ACC112 (cell line): ENCODE data around the gene KLHL1.

Experiments
- H2AFZ ChIP-seq: fragments of 200-600 bp; sonication (generic); one replicate; pipeline ENCODE4 v1.6.0; 2017; ENCODE audit warnings: antibody characterized with exemption, low read length; ENCODE audit not compliant: unreplicated experiment
- H3K27ac ChIP-seq: fragments of 200-600 bp; sonication (generic); 2 replicates; pipeline ENCODE4 v1.5.1; 2014; ENCODE audit warnings: low read depth, mild to moderate bottlenecking, antibody characterized with exemption, low read length, moderate library complexity
- H3K27me3 ChIP-seq: fragments of 200-600 bp; sonication (generic); 2 replicates; pipeline ENCODE4 v1.6.1; 2014; ENCODE audit warnings: mild to moderate bottlenecking, antibody characterized with exemption, low read length, moderate library complexity, mixed read lengths; ENCODE audit not compliant: insufficient read depth
- H3K36me3 ChIP-seq: fragments of 200-600 bp; sonication (generic); 2 replicates; pipeline ENCODE4 v1.6.1; 2016; ENCODE audit warnings: mild to moderate bottlenecking, antibody characterized with exemption, low read length, moderate library complexity, mixed read lengths; ENCODE audit not compliant: insufficient read depth
- H3K4me1 ChIP-seq: fragments of 200-600 bp; sonication (generic); one replicate; pipeline ENCODE4 v1.6.1; 2016; ENCODE audit warnings: low read length, mixed read lengths; ENCODE audit not compliant: insufficient read depth, unreplicated experiment, control insufficient read depth
- H3K4me3 ChIP-seq: fragments of 200-600 bp; sonication (generic); 2 replicates; pipeline ENCODE4 v1.5.1; 2014; ENCODE audit warnings: mild to moderate bottlenecking, low read depth, low read length
- H3K79me2 ChIP-seq: fragments of 200-600 bp; sonication (generic); one replicate; pipeline ENCODE4 v1.6.0; 2016; ENCODE audit warnings: low read length; ENCODE audit not compliant: control insufficient read depth, unreplicated experiment, insufficient read depth

The KLHL1 gene

GRCh38 chr13:69720278-69720983 is 387.8 kb downstream of the KLHL1 start:
- Histone ChIP-seq H3K4me3 (no peak overlapping the region), H3K79me2 (no peaks in the 10 kb centered on the region), H3K27ac (no peak overlapping the region), H3K4me1 (no peaks in the 10 kb centered on the region), H3K36me3 (no peaks in the 10 kb centered on the region), H3K27me3 (no peaks in the 10 kb centered on the region), H2AFZ (no peak overlapping the region)

GRCh38 chr13:69706807-69707206 is 401.4 kb downstream of the KLHL1 start:
- Histone ChIP-seq H3K4me1 (no peaks in the 10 kb centered on the region), H3K27me3 (no peaks in the 10 kb centered on the region), H3K36me3 (no peaks in the 10 kb centered on the region), H3K27ac (no peak overlapping the region), H3K4me3 (no peak overlapping the region), H3K79me2 (no peaks in the 10 kb centered on the region), H2AFZ (no peak overlapping the region)

- Histone ChIP-seq H3K4me1 (no peaks in the 10 kb centered on the region), H3K4me3 (no peak overlapping the region), H3K79me2 (no peaks in the 10 kb centered on the region), H3K27me3 (no peaks in the 10 kb centered on the region), H3K36me3 (no peaks in the 10 kb centered on the region), H3K27ac (no peak overlapping the region), H2AFZ (no peak overlapping the region)
Observed at GRCh38 chr13:69704311-69704710, 403.9 kb downstream of the KLHL1 start.

DNA sequence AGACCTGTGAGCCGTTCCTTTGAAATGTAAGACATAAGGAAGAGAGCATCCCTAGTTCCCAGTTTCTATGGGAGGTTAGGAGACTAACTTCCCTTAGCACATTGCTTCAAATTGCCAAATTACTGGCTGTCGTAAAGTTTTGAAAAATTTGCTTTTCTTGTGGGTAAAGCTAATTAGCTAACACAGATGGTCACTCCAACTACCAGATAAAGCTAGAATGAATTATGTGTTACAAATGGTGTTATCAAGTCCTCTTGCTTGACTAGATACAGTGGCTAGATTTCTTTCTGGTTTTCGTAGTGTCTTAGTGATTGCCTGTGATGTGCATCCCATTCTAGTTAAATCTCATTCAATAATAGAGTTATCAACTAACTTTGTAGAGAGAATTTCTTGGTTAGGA is 417.3 kb downstream of the KLHL1 start:
- no peaks in the 10 kb centered on the region for H3K36me3 ChIP-seq
- H3K79me2 ChIP-seq, result no peaks in the 10 kb centered on the region
- no peak overlapping the region for H3K27ac ChIP-seq
- no peak overlapping the region for H2AFZ ChIP-seq
- no peaks in the 10 kb centered on the region for H3K27me3 ChIP-seq
- H3K4me3 ChIP-seq, result no peak overlapping the region
- H3K4me1 ChIP-seq, result no peaks in the 10 kb centered on the region

GRCh38 chr13:69683921-69684686 is 424.1 kb downstream of the KLHL1 start:
- no peaks in the 10 kb centered on the region for H3K4me1 ChIP-seq
- no peaks in the 10 kb centered on the region for H3K36me3 ChIP-seq
- no peak overlapping the region for H3K4me3 ChIP-seq

GRCh38 chr13:69681722-69682121 is 426.5 kb downstream of the KLHL1 start:
- H3K4me1 ChIP-seq, result no peaks in the 10 kb centered on the region
- no peak overlapping the region for H3K27ac ChIP-seq
- no peaks in the 10 kb centered on the region for H3K79me2 ChIP-seq
- H3K27me3 ChIP-seq, result no peaks in the 10 kb centered on the region
- H3K36me3 ChIP-seq, result no peaks in the 10 kb centered on the region
- no peak overlapping the region for H3K4me3 ChIP-seq
- H2AFZ ChIP-seq, result no peak overlapping the region

More at GRCh38 chr13:69683921-69684686, 424.1 kb downstream of the KLHL1 start:
- Histone ChIP-seq H2AFZ (no peak overlapping the region), H3K27me3 (no peaks in the 10 kb centered on the region), H3K27ac (no peak overlapping the region), H3K79me2 (no peaks in the 10 kb centered on the region)

DNA sequence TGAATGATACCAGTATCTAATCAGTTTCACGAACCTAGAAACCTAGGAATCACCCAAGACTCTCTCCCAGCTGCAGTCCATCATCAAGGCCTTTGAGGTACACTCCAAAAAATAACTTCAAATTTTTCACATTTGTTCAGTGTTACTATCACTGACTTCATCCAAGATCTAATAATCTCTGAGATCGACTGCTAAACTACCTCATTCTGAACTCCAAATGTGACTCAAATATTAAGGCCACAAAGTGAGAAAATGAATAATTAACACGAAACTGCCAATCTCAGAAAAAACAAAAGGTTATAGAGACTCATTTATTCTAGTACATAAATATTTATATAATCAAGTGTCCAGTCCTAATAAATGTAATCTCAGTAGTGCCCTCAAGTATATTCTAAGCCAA is 430.9 kb downstream of the KLHL1 start:
- H2AFZ ChIP-seq, result no peak overlapping the region
- no peaks in the 10 kb centered on the region for H3K27me3 ChIP-seq
- H3K27ac ChIP-seq, result no peak overlapping the region
- no peak overlapping the region for H3K4me3 ChIP-seq
- no peaks in the 10 kb centered on the region for H3K36me3 ChIP-seq
- no peaks in the 10 kb centered on the region for H3K4me1 ChIP-seq
- H3K79me2 ChIP-seq, result no peaks in the 10 kb centered on the region

- H2AFZ ChIP-seq, result no peak overlapping the region
- H3K4me3 ChIP-seq, result no peak overlapping the region
Observed at GRCh38 chr13:69676286-69676685, 432.0 kb downstream of the KLHL1 start.

GRCh38 chr13:69660155-69660554 is 448.1 kb downstream of the KLHL1 start:
- Histone ChIP-seq H2AFZ (no peak overlapping the region), H3K4me1 (no peaks in the 10 kb centered on the region), H3K36me3 (no peaks in the 10 kb centered on the region), H3K27ac (no peak overlapping the region), H3K4me3 (no peak overlapping the region), H3K79me2 (no peaks in the 10 kb centered on the region), H3K27me3 (no peaks in the 10 kb centered on the region)

More at GRCh38 chr13:69676286-69676685, 432.0 kb downstream of the KLHL1 start:
- no peaks in the 10 kb centered on the region for H3K79me2 ChIP-seq
- no peak overlapping the region for H3K27ac ChIP-seq
- no peaks in the 10 kb centered on the region for H3K36me3 ChIP-seq
- H3K4me1 ChIP-seq, result no peaks in the 10 kb centered on the region
- no peaks in the 10 kb centered on the region for H3K27me3 ChIP-seq

DNA sequence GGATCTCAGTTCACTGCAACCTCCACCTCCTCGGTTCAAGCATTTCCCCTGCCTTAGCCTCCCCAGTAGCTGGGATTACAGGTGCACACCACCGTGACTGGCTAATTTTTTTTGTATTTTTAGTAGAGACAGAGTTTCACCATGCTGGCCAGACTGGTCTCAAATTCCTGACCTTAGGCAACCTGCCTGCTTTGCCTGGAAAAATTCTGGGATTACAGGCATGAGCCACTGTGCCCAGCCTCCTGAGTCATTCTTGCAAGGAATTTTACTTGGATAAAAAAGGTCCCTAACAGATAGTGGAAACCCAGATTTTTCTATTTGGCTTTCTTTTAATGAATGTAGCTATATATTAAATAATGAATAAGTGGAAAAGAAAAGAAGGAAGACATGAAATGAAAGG is 450.6 kb downstream of the KLHL1 start:
- no peaks in the 10 kb centered on the region for H3K27me3 ChIP-seq
- no peaks in the 10 kb centered on the region for H3K79me2 ChIP-seq
- no peaks in the 10 kb centered on the region for H3K4me1 ChIP-seq
- H3K4me3 ChIP-seq, result no peak overlapping the region
- H3K27ac ChIP-seq, result no peak overlapping the region
- H3K36me3 ChIP-seq, result no peaks in the 10 kb centered on the region
- no peak overlapping the region for H2AFZ ChIP-seq

- no peaks in the 10 kb centered on the region for H3K27me3 ChIP-seq
- H3K4me3 ChIP-seq, result no peak overlapping the region
- H2AFZ ChIP-seq, result no peak overlapping the region
- no peaks in the 10 kb centered on the region for H3K79me2 ChIP-seq
- H3K4me1 ChIP-seq, result no peaks in the 10 kb centered on the region
- no peaks in the 10 kb centered on the region for H3K36me3 ChIP-seq
- no peak overlapping the region for H3K27ac ChIP-seq
Observed at GRCh38 chr13:69654392-69654791, 453.9 kb downstream of the KLHL1 start.
